IMR-90 (cell line): ENCODE data around the gene TRIM42. TPM values are rescaled to one million over a fixed set of nuclear protein-coding genes. Genes with fewer than 3 reads are reported as not detected.

ENCODE experiments used
- ATAC-seq: fragments of 200-7000 bp; cut with Tn5 transposase; 2 replicates; pipeline ENCODE4 v1.9.1; 2020; ENCODE audit warnings: low read depth, mild to moderate bottlenecking, moderate library complexity
- BruUV-seq: library from RNA; stranded (reverse); fragments of 400-500 nt; replicated peaks from 2 replicates; lab custom pipeline; 2021; lab: Mats Ljungman, UMichigan
- CTCF ChIA-PET: fragments of 300-600 bp; formaldehyde crosslinking; extraction: SDS; loops from one replicate; lab custom pipeline; 2021; ENCODE audit warnings: antibody characterized with exemption; lab: Yijun Ruan, JAX
- POLR2A ChIA-PET: fragments of 300-600 bp; sonication (Branson Sonifier 250); formaldehyde crosslinking; loops from one replicate; lab custom pipeline; 2022; ENCODE audit warnings: antibody characterized with exemption; ENCODE audit not compliant: unreplicated experiment; lab: Charles Lee
- DNase-seq: peaks from one replicate; pipeline ENCODE4 v3.0.0; 2013
- H2AFZ ChIP-seq: replicated peaks from 2 replicates; pipeline ENCODE3; 2013; ENCODE audit warnings: low read length, mild to moderate bottlenecking; ENCODE audit not compliant: poor library complexity
- H2AK5ac ChIP-seq: 2 replicates; pipeline ENCODE4 v1.6.1; 2013; ENCODE audit warnings: low read depth, low read length, inconsistent platforms
- H2AK9ac ChIP-seq: replicated peaks from 2 replicates; pipeline ENCODE3; 2013; ENCODE audit warnings: mild to moderate bottlenecking, low read depth, low read length, moderate library complexity; ENCODE audit not compliant: poor library complexity
- H2BK120ac ChIP-seq: 2 replicates; pipeline ENCODE4 v1.6.1; 2013; ENCODE audit warnings: low read depth, low read length, inconsistent platforms
- H2BK15ac ChIP-seq: 3 replicates; pipeline ENCODE4 v1.6.1; 2013; ENCODE audit warnings: low read depth, low read length, inconsistent platforms
- H2BK20ac ChIP-seq: 2 replicates; pipeline ENCODE4 v1.6.1; 2013; ENCODE audit warnings: low read depth, mild to moderate bottlenecking, inconsistent platforms, low read length, moderate library complexity
- H2BK5ac ChIP-seq: 2 replicates; pipeline ENCODE4 v1.6.1; 2013; ENCODE audit warnings: mild to moderate bottlenecking, low read depth, low read length, inconsistent platforms; ENCODE audit not compliant: poor library complexity, severe bottlenecking
- H3K14ac ChIP-seq: replicated peaks from 2 replicates; pipeline ENCODE4 v1.6.1; 2013; ENCODE audit warnings: low read depth, low read length, inconsistent platforms
- H3K18ac ChIP-seq: 2 replicates; pipeline ENCODE4 v1.6.1; 2013; ENCODE audit warnings: low read depth, low read length, control low read depth
- H3K23ac ChIP-seq: 2 replicates; pipeline ENCODE4 v1.6.1; 2013; ENCODE audit warnings: low read depth, low read length, inconsistent platforms
- H3K27ac ChIP-seq: 2 replicates; pipeline ENCODE4 v1.5.1; 2013; ENCODE audit warnings: mild to moderate bottlenecking, control low read depth, low read length; ENCODE audit not compliant: insufficient read depth
- H3K27me3 ChIP-seq: 2 replicates; pipeline ENCODE4 v1.6.1; 2013; ENCODE audit warnings: low read length; ENCODE audit not compliant: control insufficient read depth, insufficient read depth
- H3K36me3 ChIP-seq: 2 replicates; pipeline ENCODE4 v1.6.1; 2013; ENCODE audit warnings: low read length, mixed read lengths; ENCODE audit not compliant: control insufficient read depth, insufficient read depth
- H3K4ac ChIP-seq: 2 replicates; pipeline ENCODE4 v1.6.1; 2013; ENCODE audit warnings: low read depth, low read length, inconsistent platforms
- H3K4me1 ChIP-seq: 2 replicates; pipeline ENCODE4 v1.6.1; 2013; ENCODE audit warnings: low read length, mixed read lengths; ENCODE audit not compliant: control insufficient read depth, insufficient read depth
- H3K4me2 ChIP-seq: 2 replicates; pipeline ENCODE4 v1.6.1; 2013; ENCODE audit warnings: low read depth, mild to moderate bottlenecking, control low read depth, low read length, moderate library complexity
- H3K4me3 ChIP-seq: 2 replicates; pipeline ENCODE4 v1.5.1; 2013; ENCODE audit warnings: low read depth, mild to moderate bottlenecking, control low read depth, low read length, moderate library complexity; ENCODE audit not compliant: insufficient read depth
- H3K56ac ChIP-seq: 2 replicates; pipeline ENCODE4 v1.6.1; 2013; ENCODE audit warnings: low read length, inconsistent platforms; ENCODE audit not compliant: insufficient read depth; ENCODE audit errors: extremely low read depth
- H3K79me1 ChIP-seq, 2 experiments: 2 replicates each; pipeline ENCODE4 v1.6.1; 2013; ENCODE audit warnings: low read length in 2 of 2, inconsistent platforms in 1 of 2, low read depth in 1 of 2
- H3K9ac ChIP-seq: 2 replicates; pipeline ENCODE4 v1.6.1; 2013; ENCODE audit warnings: low read depth, low read length, control low read depth
- H3K9me1 ChIP-seq: 2 replicates; pipeline ENCODE4 v1.6.1; 2013; ENCODE audit warnings: low read length, inconsistent platforms; ENCODE audit not compliant: insufficient read depth
- H3K9me3 ChIP-seq: 2 replicates; pipeline ENCODE4 v1.6.1; 2013; ENCODE audit warnings: low read length; ENCODE audit not compliant: control insufficient read depth, insufficient read depth
- H4K20me1 ChIP-seq: 2 replicates; pipeline ENCODE4 v1.6.1; 2013; ENCODE audit warnings: low read length, inconsistent platforms; ENCODE audit not compliant: insufficient read depth
- H4K5ac ChIP-seq: 2 replicates; pipeline ENCODE4 v1.6.1; 2013; ENCODE audit warnings: mild to moderate bottlenecking, low read depth, low read length, control low read depth
- H4K8ac ChIP-seq, 2 experiments: 2 replicates each; pipeline ENCODE4 v1.6.1; 2013; ENCODE audit warnings: low read depth in 2 of 2, low read length in 2 of 2, control low read depth in 1 of 2, inconsistent platforms in 1 of 2
- H4K91ac ChIP-seq: 2 replicates; pipeline ENCODE4 v1.6.1; 2013; ENCODE audit warnings: low read depth, low read length, inconsistent platforms; ENCODE audit not compliant: insufficient read depth
- FOS ChIP-seq: fragments of 150-350 bp; IDR thresholded peaks from 2 replicates; pipeline ENCODE4 v1.6.1; 2016; ENCODE audit warnings: low read depth, low read length
- NFE2L2 ChIP-seq: fragments of 150-350 bp; IDR thresholded peaks from 2 replicates; pipeline ENCODE4 v1.6.1; 2016; ENCODE audit warnings: low read depth, mild to moderate bottlenecking, low read length
- POLR2A ChIP-seq: IDR thresholded peaks from 2 replicates; pipeline ENCODE4 v1.6.1; 2012; ENCODE audit warnings: mild to moderate bottlenecking, low read depth, low read length
- RFX5 ChIP-seq: IDR thresholded peaks from 2 replicates; pipeline ENCODE4 v1.8.0; 2012; ENCODE audit warnings: low read depth, mild to moderate bottlenecking, low read length, moderate library complexity
- WGBS, 2 experiments: methylation state at CpG; one replicate each; pipeline versions ENCODE4 v1.1.5 to v1.1.7; 2013; ENCODE audit warnings: missing lambda C conversion rate in 2 of 2; ENCODE audit not compliant: insufficient read length in 1 of 2; ENCODE audit errors: extremely low coverage in 2 of 2; 5-methylcytosine and 5-hydroxymethylcytosine counted together
- dilution Hi-C: fragments of 300-500 bp; cut with HindIII; formaldehyde crosslinking; loops from one replicate; pipeline ENCODE4 v1.14.3; 2018; ENCODE audit warnings: low sequenced_read_pairs; ENCODE audit not compliant: unreplicated experiment
- in situ Hi-C: fragments of 300-500 bp; cut with MboI; formaldehyde crosslinking; loops from 3 replicates; pipeline ENCODE4 v1.14.3; 2019; ENCODE audit warnings: low sequenced_read_pairs, inconsistent platforms, mixed read lengths
- intact Hi-C: fragments of 100-400 bp; cut with micrococcal nuclease; formaldehyde crosslinking; loops from 2 replicates; pipeline ENCODE4 v1.10.0; 2022
- polyA plus RNA-seq, 3 experiments: library from polyadenylated mRNA; depleted of rRNA; stranded (reverse); fragments of >200 nt; gene quantifications; 2 replicates each; pipeline ENCODE4 v1.2.3, GENCODE V29; 2012; ENCODE audit warnings: low replicate concordance in 1 of 3
- total RNA-seq: library from RNA; depleted of rRNA; stranded (reverse); fragments of >200 nt; gene quantifications from 2 replicates; pipeline ENCODE4 v1.2.3, GENCODE V29; 2012
- TF ChIP-seq, protein P1 (sequence below): fragments of 150-350 bp; IDR thresholded peaks from 2 replicates; pipeline ENCODE4 v1.6.1; 2017; ENCODE audit warnings: mild to moderate bottlenecking, antibody characterized with exemption, low read length, low read depth

Gene TRIM42
- total and polyA plus RNA-seq, 2 of the 4 experiments (the other 2 are of a cell fraction) = not detected

DNA sequence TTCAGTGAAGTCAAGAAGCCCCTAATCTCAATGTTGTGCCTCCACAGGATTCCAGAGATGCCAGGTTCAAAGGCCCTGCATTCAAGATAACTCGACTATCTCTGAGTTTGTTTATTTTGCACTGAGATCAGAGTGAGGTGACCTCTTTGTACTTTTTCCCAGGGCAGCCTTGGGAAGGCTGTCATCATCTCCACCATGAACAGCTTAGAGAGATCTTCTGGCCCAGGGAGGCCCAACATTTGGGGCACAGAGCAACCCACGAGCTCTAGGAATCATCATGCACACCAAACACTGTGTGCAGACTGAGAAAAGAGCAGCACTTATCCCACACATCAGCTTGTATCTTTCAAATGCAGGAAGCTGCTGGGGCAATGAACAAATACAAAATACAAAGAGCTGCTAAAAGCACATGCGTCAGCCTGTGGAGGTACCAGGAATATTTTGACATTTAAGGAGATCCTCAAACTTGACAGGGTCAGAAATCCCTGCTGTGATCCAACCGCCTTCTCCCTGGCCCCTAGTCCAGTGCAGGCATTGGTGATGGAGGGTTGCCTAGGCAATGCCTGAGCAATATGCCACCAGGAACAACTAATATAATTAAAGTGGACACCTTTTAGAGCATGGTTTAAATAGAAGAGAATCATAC, 33.6 kb downstream of the TRIM42 start:
- BruUV-seq = no TSS peak
- Histone ChIP-seq H3K9me1 (no peaks in the 10 kb centered on the region), H3K79me1 (no peaks in the 10 kb centered on the region), H3K4me3 (no peak overlapping the region), H2AK9ac (no peak overlapping the region), H2AFZ (no peak overlapping the region), H3K18ac (no peak overlapping the region), H2BK5ac (no peak overlapping the region), H3K4me1 (no peaks in the 10 kb centered on the region), H4K91ac (no peak overlapping the region), H3K27ac (no peak overlapping the region), H3K14ac (no peak overlapping the region), H3K27me3 (no peaks in the 10 kb centered on the region), H4K20me1 (no peaks in the 10 kb centered on the region), H3K9ac (no peak overlapping the region), H2BK20ac (no peak overlapping the region), H2BK15ac (no peak overlapping the region), H3K4ac (no peak overlapping the region), H2AK5ac (no peak overlapping the region), H3K9me3 (no peaks in the 10 kb centered on the region), H3K56ac (no peak overlapping the region), H4K5ac (no peak overlapping the region), H2BK120ac (no peak overlapping the region), H3K36me3 (no peaks in the 10 kb centered on the region), H4K8ac (no peak overlapping the region), H3K4me2 (no peak overlapping the region), H3K23ac (no peak overlapping the region)
- ChIA-PET POLR2A (no interaction called here), CTCF (no interaction called here)
- DNase-seq = no peak
- no CpG with 5 or more reads among the region's 4 CpGs for WGBS, 2 experiments
- ATAC-seq = no peak
- dilution Hi-C loops = no loop called here
- in situ Hi-C loops = no loop called here
- intact Hi-C loops = no loop called here
- TF ChIP-seq FOS (no peak), POLR2A (no peak), RFX5 (no peak), NFE2L2 (no peak)
- TF ChIP-seq, protein P1, sequence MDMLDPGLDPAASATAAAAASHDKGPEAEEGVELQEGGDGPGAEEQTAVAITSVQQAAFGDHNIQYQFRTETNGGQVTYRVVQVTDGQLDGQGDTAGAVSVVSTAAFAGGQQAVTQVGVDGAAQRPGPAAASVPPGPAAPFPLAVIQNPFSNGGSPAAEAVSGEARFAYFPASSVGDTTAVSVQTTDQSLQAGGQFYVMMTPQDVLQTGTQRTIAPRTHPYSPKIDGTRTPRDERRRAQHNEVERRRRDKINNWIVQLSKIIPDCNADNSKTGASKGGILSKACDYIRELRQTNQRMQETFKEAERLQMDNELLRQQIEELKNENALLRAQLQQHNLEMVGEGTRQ = no peak
